ENCODE data around the gene OR2W1. TPM values are rescaled to one million over a fixed set of nuclear protein-coding genes. Genes with fewer than 3 reads are reported as not detected.

OR2W1 gene
- total RNA-seq, 1 experiment from 2014 or later: not detected

GRCh38 chr6:29082457-29082856 is 37.5 kb upstream of the OR2W1 start:
- POLR2A ChIA-PET (ENCODE audit: low non-redundant PET): no interaction called here
- H3K4me1 ChIP-seq (ENCODE audit: insufficient read depth, low read length, poor library complexity, severe bottlenecking): no peaks in the 10 kb centered on the region
- intact Hi-C loops (cut with micrococcal nuclease; ENCODE audit: unreplicated experiment): no loop called here
- no peak overlapping the region for H3K27ac ChIP-seq (ENCODE audit: low read depth, low read length, poor library complexity, severe bottlenecking)
- H3K4me3 ChIP-seq (ENCODE audit: low read depth, low read length, poor library complexity, severe bottlenecking): no peak overlapping the region
- DNase-seq (ENCODE audit: low spot score): no peak
- CTCF ChIA-PET: no interaction called here
- H3K27me3 ChIP-seq (replicated peaks; ENCODE audit: insufficient read depth, low read depth, low read length, poor library complexity): peaks cover 3% of the 10 kb centered on the region
- no peaks in the 10 kb centered on the region for H3K9me3 ChIP-seq (ENCODE audit: low read depth, low read length, poor library complexity, severe bottlenecking)
- no peaks in the 10 kb centered on the region for H3K36me3 ChIP-seq (ENCODE audit: insufficient read depth, low read length, poor library complexity, severe bottlenecking)
- BruUV-seq (replicated peaks): no TSS peak
- TF ChIP-seq EZH2 (IDR thresholded peaks at IDR 0.05; ENCODE audit: borderline replicate concordance, low read depth, low read length, poor library complexity, severe bottlenecking): no peak
- TF ChIP-seq CTCF (conservative IDR thresholded peaks at IDR 0.05; ENCODE audit: low read depth, low read length): no peak

- Histone ChIP-seq H3K36me3 (ENCODE audit: insufficient read depth, low read length, poor library complexity, severe bottlenecking) (no peaks in the 10 kb centered on the region), H3K27ac (ENCODE audit: low read depth, low read length, poor library complexity, severe bottlenecking) (no peak overlapping the region), H3K4me3 (ENCODE audit: low read depth, low read length, poor library complexity, severe bottlenecking) (no peak overlapping the region), H3K9me3 (ENCODE audit: low read depth, low read length, poor library complexity, severe bottlenecking) (no peaks in the 10 kb centered on the region), H3K4me1 (ENCODE audit: insufficient read depth, low read length, poor library complexity, severe bottlenecking) (no peaks in the 10 kb centered on the region), H3K27me3 (replicated peaks; ENCODE audit: insufficient read depth, low read depth, low read length, poor library complexity) (peaks cover 3% of the 10 kb centered on the region)
- no TSS peak for BruUV-seq (replicated peaks)
- no peak for DNase-seq (ENCODE audit: low spot score)
- TF ChIP-seq CTCF (conservative IDR thresholded peaks at IDR 0.05; ENCODE audit: low read depth, low read length) (no peak), EZH2 (IDR thresholded peaks at IDR 0.05; ENCODE audit: borderline replicate concordance, low read depth, low read length, poor library complexity, severe bottlenecking) (no peak)
- intact Hi-C loops (cut with micrococcal nuclease; ENCODE audit: unreplicated experiment): no loop called here
- ChIA-PET CTCF (no interaction called here), POLR2A (ENCODE audit: low non-redundant PET) (no interaction called here)
Observed at GRCh38 chr6:29081312-29081711, 36.3 kb upstream of the OR2W1 start.

- POLR2A ChIA-PET (ENCODE audit: low non-redundant PET): no interaction called here
- intact Hi-C loops (cut with micrococcal nuclease; ENCODE audit: unreplicated experiment): no loop called here
- CTCF ChIA-PET: no interaction called here
- H3K4me1 ChIP-seq (ENCODE audit: insufficient read depth, low read length, poor library complexity, severe bottlenecking): no peaks in the 10 kb centered on the region
- BruUV-seq (replicated peaks): no TSS peak
- H3K9me3 ChIP-seq (ENCODE audit: low read depth, low read length, poor library complexity, severe bottlenecking): no peaks in the 10 kb centered on the region
- H3K36me3 ChIP-seq (ENCODE audit: insufficient read depth, low read length, poor library complexity, severe bottlenecking): no peaks in the 10 kb centered on the region
- no peak overlapping the region for H3K4me3 ChIP-seq (ENCODE audit: low read depth, low read length, poor library complexity, severe bottlenecking)
- H3K27me3 ChIP-seq (replicated peaks; ENCODE audit: insufficient read depth, low read depth, low read length, poor library complexity): peaks cover 16% of the 10 kb centered on the region
- no peak overlapping the region for H3K27ac ChIP-seq (ENCODE audit: low read depth, low read length, poor library complexity, severe bottlenecking)
- no peak for DNase-seq (ENCODE audit: low spot score)
- TF ChIP-seq CTCF (conservative IDR thresholded peaks at IDR 0.05; ENCODE audit: low read depth, low read length): no peak
- no peak for TF ChIP-seq EZH2 (IDR thresholded peaks at IDR 0.05; ENCODE audit: borderline replicate concordance, low read depth, low read length, poor library complexity, severe bottlenecking)
Observed at GRCh38 chr6:29079203-29079602, 34.2 kb upstream of the OR2W1 start.

Measured in A673 (cell line).